Smooth muscle cell (in vitro differentiated cells): ENCODE measurements around the gene FRRS1L. TPM values are rescaled to one million over a fixed set of nuclear protein-coding genes. Genes with fewer than 3 reads are reported as not detected.

Experiments
- DNase-seq: peaks from one replicate; lab custom pipeline; 2025; ENCODE audit not compliant: unreplicated experiment; lab: John Stamatoyannopoulos, UW
- H2AFZ ChIP-seq: fragments of 200-600 bp; sonication (generic); 2 replicates; pipeline ENCODE4 v1.6.0; 2016; ENCODE audit warnings: antibody characterized with exemption, low read depth, mild to moderate bottlenecking
- H3F3A ChIP-seq: fragments of 200-600 bp; sonication (generic); 2 replicates; pipeline ENCODE4 v1.6.0; 2017; ENCODE audit warnings: antibody characterized with exemption, low read depth
- H3K27ac ChIP-seq: fragments of 200-600 bp; sonication (generic); 2 replicates; pipeline ENCODE4 v1.5.1; 2016; ENCODE audit warnings: low read depth, mild to moderate bottlenecking
- H3K27me3 ChIP-seq: fragments of 200-600 bp; sonication (generic); 2 replicates; pipeline ENCODE4 v1.6.1; 2016; ENCODE audit warnings: low read depth, mild to moderate bottlenecking
- H3K36me3 ChIP-seq: fragments of 200-600 bp; sonication (generic); 2 replicates; pipeline ENCODE4 v1.5.1; 2016; ENCODE audit warnings: low read depth
- H3K4me1 ChIP-seq: fragments of 200-600 bp; sonication (generic); 2 replicates; pipeline ENCODE4 v1.5.1; 2016; ENCODE audit warnings: low read depth
- H3K4me2 ChIP-seq: fragments of 200-600 bp; sonication (generic); 2 replicates; pipeline ENCODE4 v1.6.0; 2016; ENCODE audit warnings: mild to moderate bottlenecking
- H3K4me3 ChIP-seq: fragments of 200-600 bp; sonication (generic); 2 replicates; pipeline ENCODE4 v1.5.1; 2016; ENCODE audit warnings: mild to moderate bottlenecking
- H3K79me2 ChIP-seq: fragments of 200-600 bp; sonication (generic); 2 replicates; pipeline ENCODE4 v1.6.0; 2016; ENCODE audit warnings: low read depth, mild to moderate bottlenecking
- H3K9ac ChIP-seq: fragments of 200-600 bp; sonication (generic); 2 replicates; pipeline ENCODE4 v1.6.0; 2016; ENCODE audit warnings: low read depth
- H3K9me3 ChIP-seq: fragments of 200-600 bp; sonication (generic); replicated peaks from 2 replicates; pipeline ENCODE4 v1.5.1; 2016; ENCODE audit warnings: low read depth
- H4K20me1 ChIP-seq: fragments of 200-600 bp; sonication (generic); 2 replicates; pipeline ENCODE4 v1.6.0; 2016; ENCODE audit warnings: low read depth
- CTCF ChIP-seq: fragments of 200-600 bp; sonication (generic); IDR thresholded peaks from 2 replicates; pipeline ENCODE4 v1.5.1; 2017; ENCODE audit warnings: borderline replicate concordance, mild to moderate bottlenecking, antibody characterized with exemption; ENCODE audit not compliant: insufficient read depth, poor library complexity, severe bottlenecking
- WGBS: methylation state at CpG from one replicate; pipeline ENCODE4 v1.1.7; 2016; ENCODE audit warnings: low lambda C conversion rate; 5-methylcytosine and 5-hydroxymethylcytosine counted together
- polyA plus RNA-seq: library from polyadenylated mRNA; unstranded; fragments of >200 nt; fragmentation: Nextera tagmentation; extraction: Ambion mirVana; gene quantifications from 2 replicates; pipeline ENCODE4 v1.2.1, GENCODE V29; 2016
- small RNA-seq: library from RNA; depleted of rRNA; stranded (forward); fragments of <200 nt; gene quantifications from one replicate; pipeline ENCODE3, GENCODE V24; 2014
- total RNA-seq: library from RNA; depleted of rRNA; stranded (reverse); fragments of >200 nt; gene quantifications from 2 replicates; pipeline ENCODE4 v1.2.3, GENCODE V29; 2014

Gene FRRS1L
- total and polyA plus RNA-seq, 2 experiments from 2014 or later: 0.36 TPM; not detected in 1

DNA sequence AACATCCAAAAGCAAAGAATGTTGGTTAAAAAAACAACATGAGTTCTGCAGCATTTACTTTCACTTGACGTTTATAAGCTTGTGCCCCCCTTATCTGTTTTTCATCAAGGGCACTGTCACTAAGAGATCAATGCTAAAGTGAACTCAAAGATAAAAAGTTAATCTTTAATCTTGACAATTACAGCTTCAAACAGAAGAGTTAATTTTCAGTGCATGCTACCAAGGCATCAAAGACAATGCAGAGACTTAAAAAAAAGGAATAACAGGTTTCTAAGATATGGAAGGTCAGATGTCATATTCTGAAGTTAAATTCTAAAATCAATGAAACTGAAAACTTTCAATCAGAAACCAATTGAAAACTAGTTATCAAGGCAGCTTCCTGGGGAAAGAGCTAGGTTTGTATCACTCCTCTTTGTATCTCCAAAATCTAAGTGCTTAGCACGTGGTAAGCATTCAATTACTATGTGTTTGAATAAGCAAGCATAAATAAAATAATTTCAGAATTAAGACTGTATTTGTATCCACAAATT is 84.9 kb downstream of the FRRS1L start:
- peaks cover 9% of the 10 kb centered on the region for H4K20me1 ChIP-seq
- H3K4me3 ChIP-seq: no peak overlapping the region
- H3F3A ChIP-seq: no peaks in the 10 kb centered on the region
- no peak overlapping the region for H3K27ac ChIP-seq
- H3K9me3 ChIP-seq: no peaks in the 10 kb centered on the region
- peaks cover 9% of the 10 kb centered on the region for H3K79me2 ChIP-seq
- no peaks in the 10 kb centered on the region for H3K4me1 ChIP-seq
- H3K27me3 ChIP-seq: no peaks in the 10 kb centered on the region
- H3K4me2 ChIP-seq: no peak overlapping the region
- DNase-seq: no peak
- H2AFZ ChIP-seq: no peak overlapping the region
- no peak for TF ChIP-seq CTCF
- 55% methylated on average over 2 of the region's 2 CpGs for WGBS
- H3K9ac ChIP-seq: no peak overlapping the region
- no peaks in the 10 kb centered on the region for H3K36me3 ChIP-seq

Small RNA genes lying within 50 kb of the gene (small RNA-seq; reads per million reads assigned to genes)
- not detected for gene RNU6-984P

Other genes starting within 250 kb of the FRRS1L start
- 38.4 and 72.1 TPM in 2 replicates for gene ELP1, start 233.1 kb downstream of the FRRS1L start, total RNA-seq
- gene ELP1, start 233.1 kb downstream of the FRRS1L start, polyA plus RNA-seq: 11.9 and 16.2 TPM in 2 replicates
- 16.9 and 21.9 TPM in 2 replicates for gene ABITRAM, start 232.8 kb downstream of the FRRS1L start, total RNA-seq
- gene ABITRAM, start 232.8 kb downstream of the FRRS1L start, polyA plus RNA-seq: 15.6 and 22.7 TPM in 2 replicates
- gene CTNNAL1, start 153.8 kb downstream of the FRRS1L start, total RNA-seq: 33.5 and 44.3 TPM in 2 replicates
- gene CTNNAL1, start 153.8 kb downstream of the FRRS1L start, polyA plus RNA-seq: 27.4 and 29.0 TPM in 2 replicates
- 39.7 and 48.0 TPM in 2 replicates for gene TMEM245, start 47.3 kb downstream of the FRRS1L start, total RNA-seq
- 16.3 and 18.4 TPM in 2 replicates for gene TMEM245, start 47.3 kb downstream of the FRRS1L start, polyA plus RNA-seq
- gene EPB41L4B, start 153.8 kb upstream of the FRRS1L start, total RNA-seq: 2.5 and 5.2 TPM in 2 replicates
- 0.74 and 1.9 TPM in 2 replicates for gene EPB41L4B, start 153.8 kb upstream of the FRRS1L start, polyA plus RNA-seq